HepG2 (cell line): ENCODE results near the gene GRB2. TPM values are rescaled to one million over a fixed set of nuclear protein-coding genes. Genes with fewer than 3 reads are reported as not detected.
A peak's percentile ranks its signal among the peaks of the same experiment; 100 is the strongest.

ENCODE experiments used
- ELF3 ChIP-seq: IDR thresholded peaks from 2 replicates; pipeline ENCODE4 v1.6.1; 2016; ENCODE audit warnings: missing genetic modification reagents, missing compliant biosample characterization
- HES4 ChIP-seq: sonication (generic); formaldehyde crosslinking; IDR thresholded peaks from 2 replicates; pipeline ENCODE4 v1.9.0; 2021; ENCODE audit warnings: mild to moderate bottlenecking, missing genetic modification reagents, borderline replicate concordance
- HOXA7 ChIP-seq: sonication (generic); formaldehyde crosslinking; IDR thresholded peaks from 2 replicates; pipeline ENCODE4 v1.8.1; 2022; ENCODE audit warnings: mild to moderate bottlenecking, missing genetic modification reagents, moderate library complexity
- KAT2B ChIP-seq: fragments of 150-350 bp; IDR thresholded peaks from 2 replicates; pipeline ENCODE4 v1.6.1; 2014; ENCODE audit warnings: low read depth, low read length, borderline replicate concordance
- LBX2 ChIP-seq: sonication (generic); formaldehyde crosslinking; IDR thresholded peaks from 2 replicates; pipeline ENCODE4 v1.5.0; 2020; ENCODE audit warnings: missing genetic modification reagents, mild to moderate bottlenecking, borderline replicate concordance
- MED1 ChIP-seq: sonication (generic); formaldehyde crosslinking; IDR thresholded peaks from 2 replicates; pipeline ENCODE4 v1.4.0; 2020; ENCODE audit warnings: missing genetic modification reagents
- NR2F1 ChIP-seq, 2 experiments: fragments of 450-650 bp in 1 of 2; formaldehyde crosslinking in 1 of 2; IDR thresholded peaks; 2 replicates each; pipeline versions ENCODE4 v1.5.0 to v1.6.1; 2016 to 2020; ENCODE audit warnings: mild to moderate bottlenecking in 1 of 2, missing compliant biosample characterization in 1 of 2, missing genetic modification reagents in 1 of 2, moderate library complexity in 1 of 2
- SIN3B ChIP-seq: fragments of 150-350 bp; IDR thresholded peaks from 2 replicates; pipeline ENCODE4 v1.6.1; 2014; ENCODE audit warnings: low read length
- SNAPC2 ChIP-seq: sonication (generic); formaldehyde crosslinking; IDR thresholded peaks from 2 replicates; pipeline ENCODE4 v1.8.1; 2022; ENCODE audit warnings: mild to moderate bottlenecking, missing genetic modification reagents
- SRSF1 ChIP-seq: fragments of 200-400 bp; formaldehyde crosslinking; optimal IDR thresholded peaks from 2 replicates; pipeline ENCODE3; 2017; ENCODE audit warnings: mild to moderate bottlenecking, low read depth, low read length, moderate library complexity
- SRSF9 ChIP-seq: fragments of 200-400 bp; formaldehyde crosslinking; IDR thresholded peaks from 2 replicates; pipeline ENCODE4 v1.6.1; 2018; ENCODE audit warnings: borderline replicate concordance, mild to moderate bottlenecking, low read depth, low read length; ENCODE audit not compliant: insufficient read depth, poor library complexity, severe bottlenecking
- ZNF20 ChIP-seq: sonication (generic); formaldehyde crosslinking; IDR thresholded peaks from 2 replicates; pipeline ENCODE4 v1.4.0; 2020; ENCODE audit warnings: mild to moderate bottlenecking, moderate library complexity, missing genetic modification reagents
- ZNF274 ChIP-seq: sonication (generic); formaldehyde crosslinking; IDR thresholded peaks from 2 replicates; pipeline ENCODE4 v1.5.1; 2020; ENCODE audit warnings: mild to moderate bottlenecking, missing genetic modification reagents
- ZNF431 ChIP-seq: sonication (generic); formaldehyde crosslinking; IDR thresholded peaks from 2 replicates; pipeline ENCODE4 v1.9.0; 2022; ENCODE audit warnings: missing genetic modification reagents, low read depth, mild to moderate bottlenecking, borderline replicate concordance
- ZNF432 ChIP-seq: sonication (generic); formaldehyde crosslinking; IDR thresholded peaks from 2 replicates; pipeline ENCODE4 v1.5.0; 2020; ENCODE audit warnings: missing genetic modification reagents, mild to moderate bottlenecking, borderline replicate concordance
- ZNF468 ChIP-seq: sonication (generic); formaldehyde crosslinking; IDR thresholded peaks from 2 replicates; pipeline ENCODE4 v1.8.0; 2022; ENCODE audit warnings: mild to moderate bottlenecking, moderate library complexity, missing genetic modification reagents
- ZNF720 ChIP-seq: sonication (generic); formaldehyde crosslinking; IDR thresholded peaks from 2 replicates; pipeline ENCODE4 v1.4.0; 2020; ENCODE audit warnings: missing genetic modification reagents
- ZNF839 ChIP-seq: sonication (generic); formaldehyde crosslinking; IDR thresholded peaks from 2 replicates; pipeline ENCODE4 v1.4.0; 2020; ENCODE audit warnings: missing genetic modification reagents, mild to moderate bottlenecking, borderline replicate concordance
- polyA plus RNA-seq, 8 experiments: library from polyadenylated mRNA; depleted of rRNA in 3 of 8; stranded (reverse) in 7 of 8; unstranded in 1 of 8; fragments of >200 nt; fragmentation: Illumina TruSeq in 4 of 8; extraction: Trizol in 4 of 8; gene quantifications; 2 replicates each; pipeline versions ENCODE4 v1.2.1 to v1.2.3, GENCODE V29; 2011 to 2016; ENCODE audit warnings: low read depth in 4 of 8, missing spikeins in 1 of 8, mixed read lengths in 1 of 8; ENCODE audit not compliant: insufficient read depth in 1 of 8
- total RNA-seq, 5 experiments: library from RNA; depleted of rRNA; stranded (reverse); fragments of >200 nt; fragmentation: Illumina TruSeq; extraction: Trizol; gene quantifications; 2 replicates each; pipeline ENCODE4 v1.2.3, GENCODE V29; 2016; ENCODE audit warnings: low read depth in 1 of 5
- TF ChIP-seq, protein P1 (sequence below): IDR thresholded peaks from 2 replicates; pipeline ENCODE4 v1.6.1; 2016; ENCODE audit warnings: missing genetic modification reagents, missing compliant biosample characterization
- TF ChIP-seq, protein P2 (sequence below): sonication (generic); formaldehyde crosslinking; IDR thresholded peaks from 2 replicates; pipeline ENCODE4 v1.5.1; 2020; ENCODE audit warnings: missing genetic modification reagents, mild to moderate bottlenecking, borderline replicate concordance
- TF ChIP-seq, protein P3 (sequence below): sonication (generic); formaldehyde crosslinking; IDR thresholded peaks from 2 replicates; pipeline ENCODE4 v1.4.0; 2020; ENCODE audit warnings: missing genetic modification reagents
- TF ChIP-seq, protein P4 (sequence below): sonication (generic); formaldehyde crosslinking; IDR thresholded peaks from 2 replicates; pipeline ENCODE4 v1.5.0; 2020; ENCODE audit warnings: mild to moderate bottlenecking, missing genetic modification reagents

GRB2 gene
- total and polyA plus RNA-seq, 2 of the 13 experiments (the other 11 are each of a cell fraction or from before 2014, with no cell fraction given), result 84.6 to 92.3 TPM

DNA sequence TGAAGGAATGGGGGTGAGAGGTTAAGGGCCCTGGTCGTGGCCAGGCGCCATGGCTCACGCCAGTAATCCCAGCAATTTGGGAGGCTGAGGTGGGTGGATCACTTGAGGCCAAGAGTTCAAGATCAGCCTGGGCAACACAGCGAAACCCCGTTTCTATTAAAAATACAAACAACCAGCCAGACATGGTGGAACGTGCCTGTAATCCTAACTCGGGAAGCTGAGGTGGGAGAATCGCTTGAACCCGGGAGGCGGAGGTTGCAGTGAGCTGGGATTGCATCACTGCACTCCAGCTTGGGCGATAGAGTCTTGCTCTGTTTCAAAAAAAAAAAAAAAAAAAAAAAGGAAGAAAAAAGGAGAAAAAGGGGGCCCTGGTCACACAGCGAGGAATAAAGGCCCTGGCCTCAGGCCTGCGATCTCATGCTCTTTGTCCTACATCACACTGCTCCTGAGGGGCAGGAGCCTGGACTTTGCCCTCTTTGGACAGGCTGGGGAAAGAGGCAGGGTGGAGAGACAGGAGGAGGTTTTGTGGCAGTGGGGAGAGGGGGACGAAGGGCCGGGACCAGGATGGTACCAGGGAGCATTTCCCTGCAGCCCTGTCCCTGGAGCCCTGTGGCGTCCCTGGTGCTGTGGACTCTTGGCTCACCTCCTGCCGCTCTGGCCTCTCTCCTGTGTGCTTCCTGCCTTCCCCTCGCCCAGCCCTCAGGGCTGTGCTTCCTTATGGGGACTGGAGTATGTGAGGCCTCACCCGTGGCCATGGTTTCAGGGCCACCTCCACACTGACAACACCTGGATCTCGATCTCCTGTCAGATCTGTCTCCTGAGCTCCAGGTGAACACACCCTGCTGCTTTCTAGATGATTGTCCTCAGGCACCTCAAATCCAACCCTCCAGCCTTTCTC, 96.5 kb downstream of the GRB2 start (continued):
- peak; percentile 78; the same call in 1 of the 2 replicates for TF ChIP-seq ZNF274 (CRISPR knock-in tag)
- TF ChIP-seq SRSF1, result peak; percentile 70
- no peak for TF ChIP-seq SIN3B
- no peak; the same call in 1 of the 2 replicates for TF ChIP-seq ZNF431 (CRISPR knock-in tag)
- 0 out of 2 replicates have a peak, but pooled peaks have one; percentile 26 for TF ChIP-seq ZNF468
- TF ChIP-seq MED1, result peak; percentile 44
- TF ChIP-seq ZNF20, result no peak
- TF ChIP-seq HES4, result 0 out of 2 replicates have a peak, but pooled peaks have one; percentile 18
- TF ChIP-seq, protein P1, sequence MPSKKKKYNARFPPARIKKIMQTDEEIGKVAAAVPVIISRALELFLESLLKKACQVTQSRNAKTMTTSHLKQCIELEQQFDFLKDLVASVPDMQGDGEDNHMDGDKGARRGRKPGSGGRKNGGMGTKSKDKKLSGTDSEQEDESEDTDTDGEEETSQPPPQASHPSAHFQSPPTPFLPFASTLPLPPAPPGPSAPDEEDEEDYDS (CRISPR knock-in tag), result peak; percentile 61; the same call in 1 of the 2 replicates
- peak in 1 of 2 experiments; percentile 32; a peak in 1 of 4 replicates for TF ChIP-seq NR2F1 (CRISPR knock-in tag; IDR thresholded peaks at IDR 0.05)
- no peak for TF ChIP-seq KAT2B
- TF ChIP-seq HOXA7 (CRISPR knock-in tag), result no peak
- no peak for TF ChIP-seq ZNF720 (CRISPR knock-in tag)
- no peak for TF ChIP-seq SNAPC2
- 0 out of 2 replicates have a peak, but pooled peaks have one; percentile 47 for TF ChIP-seq ZNF839 (CRISPR knock-in tag)
- TF ChIP-seq, protein P2, sequence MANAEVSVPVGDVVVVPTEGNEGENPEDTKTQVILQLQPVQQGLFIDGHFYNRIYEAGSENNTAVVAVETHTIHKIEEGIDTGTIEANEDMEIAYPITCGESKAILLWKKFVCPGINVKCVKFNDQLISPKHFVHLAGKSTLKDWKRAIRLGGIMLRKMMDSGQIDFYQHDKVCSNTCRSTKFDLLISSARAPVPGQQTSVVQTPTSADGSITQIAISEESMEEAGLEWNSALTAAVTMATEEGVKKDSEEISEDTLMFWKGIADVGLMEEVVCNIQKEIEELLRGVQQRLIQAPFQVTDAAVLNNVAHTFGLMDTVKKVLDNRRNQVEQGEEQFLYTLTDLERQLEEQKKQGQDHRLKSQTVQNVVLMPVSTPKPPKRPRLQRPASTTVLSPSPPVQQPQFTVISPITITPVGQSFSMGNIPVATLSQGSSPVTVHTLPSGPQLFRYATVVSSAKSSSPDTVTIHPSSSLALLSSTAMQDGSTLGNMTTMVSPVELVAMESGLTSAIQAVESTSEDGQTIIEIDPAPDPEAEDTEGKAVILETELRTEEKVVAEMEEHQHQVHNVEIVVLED, result no peak
- TF ChIP-seq LBX2 (CRISPR knock-in tag), result no peak
- TF ChIP-seq, protein P3, sequence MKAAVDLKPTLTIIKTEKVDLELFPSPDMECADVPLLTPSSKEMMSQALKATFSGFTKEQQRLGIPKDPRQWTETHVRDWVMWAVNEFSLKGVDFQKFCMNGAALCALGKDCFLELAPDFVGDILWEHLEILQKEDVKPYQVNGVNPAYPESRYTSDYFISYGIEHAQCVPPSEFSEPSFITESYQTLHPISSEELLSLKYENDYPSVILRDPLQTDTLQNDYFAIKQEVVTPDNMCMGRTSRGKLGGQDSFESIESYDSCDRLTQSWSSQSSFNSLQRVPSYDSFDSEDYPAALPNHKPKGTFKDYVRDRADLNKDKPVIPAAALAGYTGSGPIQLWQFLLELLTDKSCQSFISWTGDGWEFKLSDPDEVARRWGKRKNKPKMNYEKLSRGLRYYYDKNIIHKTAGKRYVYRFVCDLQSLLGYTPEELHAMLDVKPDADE (CRISPR knock-in tag), result no peak
- no peak for TF ChIP-seq ZNF432 (CRISPR knock-in tag)
- TF ChIP-seq, protein P4, sequence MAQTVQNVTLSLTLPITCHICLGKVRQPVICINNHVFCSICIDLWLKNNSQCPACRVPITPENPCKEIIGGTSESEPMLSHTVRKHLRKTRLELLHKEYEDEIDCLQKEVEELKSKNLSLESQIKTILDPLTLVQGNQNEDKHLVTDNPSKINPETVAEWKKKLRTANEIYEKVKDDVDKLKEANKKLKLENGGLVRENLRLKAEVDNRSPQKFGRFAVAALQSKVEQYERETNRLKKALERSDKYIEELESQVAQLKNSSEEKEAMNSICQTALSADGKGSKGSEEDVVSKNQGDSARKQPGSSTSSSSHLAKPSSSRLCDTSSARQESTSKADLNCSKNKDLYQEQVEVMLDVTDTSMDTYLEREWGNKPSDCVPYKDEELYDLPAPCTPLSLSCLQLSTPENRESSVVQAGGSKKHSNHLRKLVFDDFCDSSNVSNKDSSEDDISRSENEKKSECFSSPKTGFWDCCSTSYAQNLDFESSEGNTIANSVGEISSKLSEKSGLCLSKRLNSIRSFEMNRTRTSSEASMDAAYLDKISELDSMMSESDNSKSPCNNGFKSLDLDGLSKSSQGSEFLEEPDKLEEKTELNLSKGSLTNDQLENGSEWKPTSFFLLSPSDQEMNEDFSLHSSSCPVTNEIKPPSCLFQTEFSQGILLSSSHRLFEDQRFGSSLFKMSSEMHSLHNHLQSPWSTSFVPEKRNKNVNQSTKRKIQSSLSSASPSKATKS (CRISPR knock-in tag), result no peak
- TF ChIP-seq SRSF9, result no peak
- peak; percentile 71 for TF ChIP-seq ELF3 (CRISPR knock-in tag)
